A673 (cell line): ENCODE data around the gene TP53BP2. TPM values are rescaled to one million over a fixed set of nuclear protein-coding genes. Genes with fewer than 3 reads are reported as not detected.

Source experiments
- BruUV-seq: library from RNA; stranded (reverse); fragments of 400-500 nt; replicated peaks from 2 replicates; lab custom pipeline; 2021; lab: Mats Ljungman, UMichigan
- CTCF ChIA-PET: fragments of 300-600 bp; sonication (Branson Sonifier 250); formaldehyde crosslinking; loops from one replicate; lab custom pipeline; 2022; ENCODE audit warnings: antibody characterized with exemption; lab: Charles Lee
- POLR2A ChIA-PET: fragments of 300-600 bp; sonication (Branson Sonifier 250); formaldehyde crosslinking; loops from one replicate; lab custom pipeline; 2022; ENCODE audit warnings: antibody characterized with exemption; ENCODE audit not compliant: low non-redundant PET; lab: Charles Lee
- DNase-seq: peaks from one replicate; pipeline ENCODE4 v3.0.0-alpha.2; 2015; ENCODE audit warnings: low spot score
- H3K27ac ChIP-seq: fragments of 200-600 bp; sonication (generic); 2 replicates; pipeline ENCODE4 v1.5.1; 2016; ENCODE audit warnings: mixed run types, low read depth, mild to moderate bottlenecking, mixed read lengths, antibody characterized with exemption, low read length; ENCODE audit not compliant: poor library complexity, severe bottlenecking
- H3K27me3 ChIP-seq: fragments of 200-600 bp; sonication (generic); replicated peaks from 2 replicates; pipeline ENCODE4 v1.6.1; 2017; ENCODE audit warnings: mixed run types, low read depth, mild to moderate bottlenecking, mixed read lengths, antibody characterized with exemption, low read length; ENCODE audit not compliant: insufficient read depth, poor library complexity
- H3K36me3 ChIP-seq: fragments of 200-600 bp; sonication (generic); 2 replicates; pipeline ENCODE4 v1.6.1; 2016; ENCODE audit warnings: mixed run types, mild to moderate bottlenecking, mixed read lengths, antibody characterized with exemption, low read length; ENCODE audit not compliant: insufficient read depth, poor library complexity, severe bottlenecking
- H3K4me1 ChIP-seq: fragments of 200-600 bp; sonication (generic); 2 replicates; pipeline ENCODE4 v1.6.1; 2017; ENCODE audit warnings: mixed run types, mild to moderate bottlenecking, mixed read lengths, antibody characterized with exemption, low read length; ENCODE audit not compliant: insufficient read depth, poor library complexity, severe bottlenecking
- H3K4me3 ChIP-seq: fragments of 200-600 bp; sonication (generic); 2 replicates; pipeline ENCODE4 v1.5.1; 2016; ENCODE audit warnings: low read depth, mixed run types, mild to moderate bottlenecking, mixed read lengths, low read length; ENCODE audit not compliant: poor library complexity, severe bottlenecking
- H3K9me3 ChIP-seq: fragments of 200-600 bp; sonication (generic); 2 replicates; pipeline ENCODE4 v1.6.1; 2016; ENCODE audit warnings: mixed run types, low read depth, mild to moderate bottlenecking, mixed read lengths, antibody characterized with exemption, low read length; ENCODE audit not compliant: poor library complexity, severe bottlenecking
- EZH2 ChIP-seq: fragments of 200-600 bp; sonication (generic); IDR thresholded peaks from 2 replicates; pipeline ENCODE4 v1.6.1; 2017; ENCODE audit warnings: borderline replicate concordance, low read depth, mild to moderate bottlenecking, mixed read lengths, antibody characterized with exemption, low read length; ENCODE audit not compliant: poor library complexity, severe bottlenecking
- intact Hi-C: fragments of 100-400 bp; cut with micrococcal nuclease; formaldehyde crosslinking; loops from one replicate; pipeline ENCODE4 v1.10.0; 2022; ENCODE audit not compliant: unreplicated experiment
- total RNA-seq: library from RNA; stranded (reverse); gene quantifications from 2 replicates; pipeline ENCODE4 v1.2.3, GENCODE V29; 2021
- TF ChIP-seq, protein P1 (sequence below): fragments of 300-800, 200-600 bp; sonication (generic); conservative IDR thresholded peaks from 2 replicates; pipeline ENCODE4 v1.5.1; 2017; ENCODE audit warnings: low read depth, mild to moderate bottlenecking, antibody characterized with exemption, low read length, moderate library complexity, mixed read lengths

The TP53BP2 gene
- total RNA-seq, 1 experiment from 2014 or later = 93.3 TPM

DNA sequence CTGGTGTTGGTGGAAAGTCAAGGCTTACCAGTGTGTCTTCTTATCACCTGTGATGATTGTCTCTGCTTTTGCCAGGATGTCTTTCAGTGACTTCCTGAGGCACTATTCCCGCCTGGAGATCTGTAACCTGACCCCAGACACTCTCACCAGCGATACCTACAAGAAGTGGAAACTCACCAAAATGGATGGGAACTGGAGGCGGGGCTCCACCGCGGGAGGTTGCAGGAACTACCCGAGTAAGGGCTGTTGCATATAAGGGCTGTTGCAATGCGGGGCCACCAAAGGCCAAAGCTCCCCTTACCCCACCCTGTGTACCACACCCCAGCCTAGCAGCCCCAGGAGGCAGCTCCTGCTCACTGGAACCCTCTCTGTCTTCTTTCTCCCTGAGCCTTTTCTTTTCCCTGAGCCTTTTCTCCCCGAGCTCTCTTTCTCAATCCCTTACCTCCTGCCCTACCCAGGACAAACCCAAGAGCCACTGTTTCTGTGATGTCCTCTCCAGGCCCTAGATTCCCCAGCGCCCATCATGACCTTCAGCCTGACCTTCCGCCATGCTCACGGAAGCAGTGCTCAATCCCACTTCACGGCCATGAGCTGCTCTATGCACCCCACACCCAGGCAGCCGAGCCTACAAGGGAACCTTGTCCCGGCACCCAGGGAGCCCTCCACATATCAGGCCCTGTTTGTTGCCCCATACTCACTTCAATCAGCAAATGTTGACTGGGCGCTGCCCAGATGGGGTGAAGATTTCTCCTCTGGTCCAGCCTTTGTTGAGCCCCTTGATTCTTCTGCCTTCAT is 92.8 kb downstream of the TP53BP2 start:
- CTCF ChIA-PET = interaction anchor here (0.6 kb wide), 1 partner anchor 102 kb away, joined by 3 read pairs; no protein-coding TSS in a partner anchor
- no peaks in the 10 kb centered on the region for H3K9me3 ChIP-seq
- H3K27ac ChIP-seq = no peak overlapping the region
- no peak for TF ChIP-seq EZH2
- TF ChIP-seq, protein P1, sequence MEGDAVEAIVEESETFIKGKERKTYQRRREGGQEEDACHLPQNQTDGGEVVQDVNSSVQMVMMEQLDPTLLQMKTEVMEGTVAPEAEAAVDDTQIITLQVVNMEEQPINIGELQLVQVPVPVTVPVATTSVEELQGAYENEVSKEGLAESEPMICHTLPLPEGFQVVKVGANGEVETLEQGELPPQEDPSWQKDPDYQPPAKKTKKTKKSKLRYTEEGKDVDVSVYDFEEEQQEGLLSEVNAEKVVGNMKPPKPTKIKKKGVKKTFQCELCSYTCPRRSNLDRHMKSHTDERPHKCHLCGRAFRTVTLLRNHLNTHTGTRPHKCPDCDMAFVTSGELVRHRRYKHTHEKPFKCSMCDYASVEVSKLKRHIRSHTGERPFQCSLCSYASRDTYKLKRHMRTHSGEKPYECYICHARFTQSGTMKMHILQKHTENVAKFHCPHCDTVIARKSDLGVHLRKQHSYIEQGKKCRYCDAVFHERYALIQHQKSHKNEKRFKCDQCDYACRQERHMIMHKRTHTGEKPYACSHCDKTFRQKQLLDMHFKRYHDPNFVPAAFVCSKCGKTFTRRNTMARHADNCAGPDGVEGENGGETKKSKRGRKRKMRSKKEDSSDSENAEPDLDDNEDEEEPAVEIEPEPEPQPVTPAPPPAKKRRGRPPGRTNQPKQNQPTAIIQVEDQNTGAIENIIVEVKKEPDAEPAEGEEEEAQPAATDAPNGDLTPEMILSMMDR = no peak
- peaks cover 67% of the 10 kb centered on the region for H3K36me3 ChIP-seq
- no peak overlapping the region for H3K4me3 ChIP-seq
- peaks cover 16% of the 10 kb centered on the region for H3K4me1 ChIP-seq
- POLR2A ChIA-PET = no interaction called here
- no peak for DNase-seq
- no TSS peak for BruUV-seq
- intact Hi-C loops = no loop called here
- no peaks in the 10 kb centered on the region for H3K27me3 ChIP-seq

DNA sequence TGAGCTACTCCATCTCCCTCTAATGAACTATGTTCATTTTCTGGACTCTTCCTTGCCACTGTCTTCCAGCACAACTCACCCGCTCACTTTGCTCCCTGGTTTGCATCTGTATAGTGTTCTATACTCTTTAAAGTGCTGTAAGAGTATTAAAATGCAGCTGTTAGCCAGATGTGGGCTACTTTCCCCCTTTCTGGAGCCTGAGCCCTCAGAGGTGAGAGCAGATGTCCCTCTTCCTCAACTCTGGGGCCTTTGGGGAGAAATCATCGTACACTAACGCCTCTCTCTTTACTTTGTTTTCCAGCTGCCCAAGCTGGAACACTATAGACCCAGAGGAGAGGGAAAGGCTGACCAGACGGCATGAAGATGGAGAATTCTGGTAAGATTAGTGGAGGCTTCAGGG is 94.1 kb downstream of the TP53BP2 start:
- ChIA-PET POLR2A (no interaction called here), CTCF (no interaction called here)
- DNase-seq = no peak
- H3K27me3 ChIP-seq = no peaks in the 10 kb centered on the region
- peaks cover 23% of the 10 kb centered on the region for H3K4me1 ChIP-seq
- no peak overlapping the region for H3K4me3 ChIP-seq
- H3K36me3 ChIP-seq = peaks cover 66% of the 10 kb centered on the region
- no peaks in the 10 kb centered on the region for H3K9me3 ChIP-seq
- intact Hi-C loops = no loop called here
- no TSS peak for BruUV-seq
- no peak for TF ChIP-seq EZH2
- TF ChIP-seq, protein P1 = no peak
- no peak overlapping the region for H3K27ac ChIP-seq

DNA sequence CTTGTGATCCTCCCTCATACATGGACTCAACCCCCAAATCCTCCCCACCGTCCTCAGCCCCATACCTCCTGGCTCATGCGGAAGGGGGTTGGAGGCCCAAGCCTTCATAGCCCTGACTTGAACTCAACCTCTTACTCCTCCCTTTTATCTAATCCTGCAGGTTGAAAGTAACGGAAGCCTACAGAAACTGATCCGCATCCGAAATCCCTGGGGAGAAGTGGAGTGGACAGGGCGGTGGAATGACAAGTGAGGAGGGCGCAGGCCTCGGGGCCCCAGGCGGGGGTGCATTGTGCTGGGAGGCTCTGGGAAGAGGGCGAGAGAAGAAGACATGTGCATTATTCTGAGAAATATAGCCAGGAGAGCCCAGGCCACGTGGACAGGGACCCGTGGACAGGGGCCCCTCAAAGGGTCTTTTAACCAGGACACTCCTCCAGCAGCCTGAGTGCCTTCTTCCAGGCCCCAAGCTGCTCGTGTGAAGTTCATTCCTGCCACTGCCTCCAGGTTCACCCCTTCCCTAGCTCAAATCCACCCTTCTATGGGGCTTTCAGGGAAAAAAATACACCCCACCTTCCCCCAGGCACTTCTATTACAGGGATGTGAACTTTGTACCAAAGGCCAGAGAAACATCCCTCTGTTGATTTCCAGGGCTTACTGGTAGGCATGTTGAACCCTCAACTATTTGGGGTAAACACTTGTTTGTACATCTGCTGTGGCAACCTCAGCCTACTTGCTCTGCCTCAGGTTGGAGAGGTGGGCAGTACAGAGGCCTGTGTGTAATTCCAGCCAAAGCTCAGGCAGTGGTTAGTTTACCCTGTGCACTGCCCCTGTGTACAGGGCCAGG is 94.8 kb downstream of the TP53BP2 start:
- ChIA-PET POLR2A (no interaction called here), CTCF (no interaction called here)
- intact Hi-C loops = no loop called here
- DNase-seq = no peak
- no TSS peak for BruUV-seq
- H3K9me3 ChIP-seq = no peaks in the 10 kb centered on the region
- peaks cover 23% of the 10 kb centered on the region for H3K4me1 ChIP-seq
- TF ChIP-seq EZH2 = no peak
- TF ChIP-seq, protein P1 = no peak
- H3K27ac ChIP-seq = no peak overlapping the region
- H3K27me3 ChIP-seq = no peaks in the 10 kb centered on the region
- peaks cover 67% of the 10 kb centered on the region for H3K36me3 ChIP-seq
- no peak overlapping the region for H3K4me3 ChIP-seq
